Hypothalamus (tissue), 51 donors: Measurements from ENCODE around the gene MRPL43.
A peak's percentile ranks its signal among the peaks of the same experiment; 100 is the strongest.
"Not testable (repeated sequence)": the region's sequence is repeated elsewhere in the genome, so short reads cannot be mapped to it uniquely, and the experiment has no call there.

Experiments used
- DNase-seq, 51 donors: peaks; one replicate each; lab custom pipeline; 2025; lab: John Stamatoyannopoulos, UW

Gene MRPL43

DNA sequence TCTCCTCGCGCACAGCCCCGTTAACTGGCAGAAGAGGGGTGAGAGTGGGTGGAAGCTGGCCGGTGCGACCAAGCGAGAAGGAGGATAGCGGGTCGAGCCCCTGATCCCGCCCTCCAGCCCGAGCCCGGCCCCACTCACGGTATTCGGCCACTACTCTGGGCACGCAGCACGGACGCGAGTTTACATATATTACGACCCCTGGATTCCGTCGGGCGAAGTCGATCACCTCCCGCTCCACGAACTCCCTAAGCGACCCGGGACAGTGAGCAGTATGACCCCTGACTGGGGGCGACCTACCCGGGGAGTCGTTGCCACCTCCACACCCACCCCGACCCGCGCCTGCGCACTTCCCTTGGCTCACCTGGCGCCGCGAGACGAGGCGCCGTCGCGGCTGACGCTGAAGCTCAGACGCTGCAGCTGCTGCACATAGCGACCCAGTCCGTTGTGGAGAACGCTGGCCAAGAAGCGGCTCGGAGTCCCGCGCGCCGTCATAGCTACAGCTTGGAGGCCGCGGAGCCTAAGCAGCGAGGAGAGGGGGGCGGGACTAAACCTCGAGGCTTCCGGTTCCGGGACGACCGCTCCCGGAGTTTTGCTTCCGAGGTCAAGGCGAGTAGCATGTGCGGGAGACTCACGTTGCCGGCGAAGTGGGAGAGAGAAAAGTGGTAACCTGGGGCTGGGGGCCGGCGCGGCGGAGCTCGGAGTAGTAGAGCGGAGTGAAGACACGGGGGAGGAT lies at the start of gene MRPL43, which contains the start of gene TWNK:
Gene MRPL43 (minus strand): TSS at position 546 of the 733 bp plus-strand sequence. CDS start 54 bp downstream, at position 492.
Gene TWNK (plus strand): TSS at position 592 of the 733 bp plus-strand sequence. CDS start 668 bp downstream, outside the sequence.
- DNase-seq = peak; percentile 40 to 91 (median 80)

DNA sequence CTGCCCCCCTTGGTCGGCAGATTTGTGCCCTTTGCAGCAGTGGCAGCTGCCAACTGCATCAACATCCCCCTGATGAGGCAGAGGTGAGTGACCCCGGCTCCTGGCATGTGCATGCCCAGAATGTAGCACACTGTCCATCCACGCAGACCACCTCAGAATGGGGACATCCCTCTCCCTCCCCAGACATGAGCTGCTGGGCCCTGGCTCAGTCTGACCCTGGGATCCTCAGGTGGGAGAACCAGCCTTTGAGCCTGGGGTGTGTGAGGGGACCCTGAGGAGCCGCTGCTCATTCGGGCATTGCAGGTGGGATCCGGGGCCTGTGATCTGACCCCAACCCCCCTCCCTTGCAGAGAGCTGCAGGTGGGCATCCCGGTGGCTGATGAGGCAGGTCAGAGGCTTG lies 49.4 kb upstream of the MRPL43 start:
- DNase-seq = no peak

DNA sequence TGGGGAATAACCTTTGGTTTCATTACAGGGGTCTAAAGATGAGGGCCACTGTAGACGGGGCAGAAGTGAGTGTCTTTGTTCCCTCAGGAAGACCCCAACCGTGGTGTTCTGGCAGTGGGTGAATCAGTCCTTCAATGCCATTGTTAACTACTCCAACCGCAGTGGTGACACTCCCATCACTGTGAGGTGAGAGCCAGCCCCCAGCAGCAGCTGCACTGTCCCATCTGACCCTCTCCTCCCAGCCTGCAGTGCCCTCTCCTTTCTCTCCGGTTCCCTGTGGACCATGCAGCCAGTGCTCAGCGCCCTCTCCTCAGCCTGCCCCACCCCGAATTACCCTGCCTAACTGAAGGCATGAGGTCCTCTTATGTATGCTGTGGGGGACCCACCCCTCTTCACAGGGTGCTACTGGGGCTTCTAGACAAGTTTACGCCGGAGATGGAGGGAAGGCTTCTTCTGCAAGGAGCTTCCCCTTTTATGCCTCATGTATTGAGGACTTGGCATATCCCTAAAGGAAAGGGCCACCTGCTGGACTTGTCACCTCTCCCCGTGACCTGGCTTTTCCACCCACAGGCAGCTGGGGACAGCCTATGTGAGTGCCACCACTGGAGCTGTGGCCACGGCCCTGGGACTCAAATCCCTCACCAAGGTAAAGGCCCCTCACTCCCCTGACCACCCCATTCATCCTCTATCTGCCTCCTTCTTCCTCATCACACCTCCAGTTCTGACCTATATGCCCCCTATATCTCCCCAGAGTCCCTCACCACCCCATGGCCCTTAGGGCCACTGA lies 48.8 kb upstream of the MRPL43 start:
- DNase-seq = no peak

DNA sequence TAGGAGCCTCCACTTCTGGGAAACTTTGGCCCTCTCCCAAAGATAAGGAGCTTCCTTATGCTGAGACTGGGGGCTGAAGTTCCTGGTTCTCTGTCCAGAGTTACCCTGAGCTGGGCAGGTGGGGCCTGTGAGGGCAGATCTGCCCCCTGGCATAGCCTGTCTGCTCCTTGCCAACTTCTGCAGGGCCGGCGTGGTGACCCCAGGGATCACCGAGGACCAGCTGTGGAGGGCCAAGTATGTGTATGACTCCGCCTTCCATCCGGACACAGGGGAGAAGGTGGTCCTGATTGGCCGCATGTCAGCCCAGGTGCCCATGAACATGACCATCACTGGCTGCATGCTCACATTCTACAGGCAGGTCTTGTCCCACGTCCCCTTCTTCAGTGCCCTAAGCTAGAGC lies 48.0 kb upstream of the MRPL43 start:
- no peak for DNase-seq

DNA sequence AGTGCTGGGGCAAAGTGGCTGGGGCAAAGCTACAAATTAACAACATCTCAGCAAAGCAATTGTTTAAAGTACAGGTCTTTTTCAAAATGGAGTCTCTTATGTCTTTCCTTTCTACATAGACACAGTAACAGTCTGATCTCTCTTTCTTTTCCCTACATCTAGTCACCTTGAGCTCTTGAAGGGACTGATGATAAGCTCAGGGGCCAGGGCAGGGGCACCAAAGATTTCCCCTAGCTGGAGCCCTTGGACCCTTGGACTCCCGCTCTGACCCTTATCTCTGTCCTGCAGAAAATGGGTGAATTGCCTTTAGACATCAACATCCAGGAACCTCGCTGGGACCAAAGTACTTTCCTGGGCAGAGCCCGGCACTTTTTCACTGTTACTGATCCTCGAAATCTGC lies 47.1 kb upstream of the MRPL43 start:
- not testable (repeated sequence) for DNase-seq

DNA sequence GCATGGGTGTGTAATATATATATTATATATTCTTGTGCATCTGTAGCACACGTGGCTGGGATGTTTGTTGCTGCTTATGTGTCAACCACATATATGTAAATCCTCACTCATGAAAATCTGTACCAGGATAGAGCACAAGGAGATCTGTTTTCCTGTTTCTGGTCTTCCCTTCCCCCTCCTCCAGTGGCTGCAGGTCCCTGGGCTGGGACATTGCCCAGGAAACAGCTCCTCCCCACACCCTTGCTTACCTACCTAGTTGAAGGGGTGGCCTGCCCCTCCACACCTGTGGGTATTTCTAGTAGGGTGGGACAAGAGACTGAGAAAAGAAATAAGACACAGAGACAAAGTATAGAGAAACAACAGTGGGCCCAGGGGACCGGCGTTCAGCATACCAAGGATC lies 46.0 kb upstream of the MRPL43 start:
- DNase-seq = no peak

DNA sequence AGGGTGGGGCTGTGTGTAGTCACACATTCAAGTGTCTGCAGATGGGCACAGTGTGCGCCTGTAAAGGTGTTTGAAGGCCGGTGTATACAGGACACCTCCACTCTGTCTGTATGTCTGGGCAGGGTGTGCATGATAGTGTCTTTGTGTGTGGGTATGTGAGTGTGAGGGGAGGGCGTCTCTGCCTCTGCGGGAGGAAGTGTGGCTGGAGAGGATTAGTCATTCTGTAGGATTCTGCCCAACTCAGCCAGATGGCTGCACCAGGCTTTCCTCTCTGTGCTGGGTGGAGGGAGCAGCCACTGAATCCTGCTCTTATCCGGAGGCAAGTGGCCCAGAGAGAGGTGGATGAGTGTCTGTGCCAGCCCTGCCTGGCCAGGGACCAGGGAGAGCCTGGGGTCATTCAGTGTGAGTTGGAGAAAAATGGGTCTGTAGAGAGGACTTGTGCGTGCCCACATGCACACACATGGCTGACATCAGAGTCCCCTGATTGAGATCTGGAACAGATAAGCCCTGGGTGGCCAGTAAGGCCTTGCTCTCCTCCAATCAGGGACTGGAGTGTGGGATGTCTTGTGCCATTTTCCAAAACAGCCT lies 45.4 kb upstream of the MRPL43 start:
- DNase-seq = peak in 36 of 51 donors; percentile 40 to 87 (median 64)

DNA sequence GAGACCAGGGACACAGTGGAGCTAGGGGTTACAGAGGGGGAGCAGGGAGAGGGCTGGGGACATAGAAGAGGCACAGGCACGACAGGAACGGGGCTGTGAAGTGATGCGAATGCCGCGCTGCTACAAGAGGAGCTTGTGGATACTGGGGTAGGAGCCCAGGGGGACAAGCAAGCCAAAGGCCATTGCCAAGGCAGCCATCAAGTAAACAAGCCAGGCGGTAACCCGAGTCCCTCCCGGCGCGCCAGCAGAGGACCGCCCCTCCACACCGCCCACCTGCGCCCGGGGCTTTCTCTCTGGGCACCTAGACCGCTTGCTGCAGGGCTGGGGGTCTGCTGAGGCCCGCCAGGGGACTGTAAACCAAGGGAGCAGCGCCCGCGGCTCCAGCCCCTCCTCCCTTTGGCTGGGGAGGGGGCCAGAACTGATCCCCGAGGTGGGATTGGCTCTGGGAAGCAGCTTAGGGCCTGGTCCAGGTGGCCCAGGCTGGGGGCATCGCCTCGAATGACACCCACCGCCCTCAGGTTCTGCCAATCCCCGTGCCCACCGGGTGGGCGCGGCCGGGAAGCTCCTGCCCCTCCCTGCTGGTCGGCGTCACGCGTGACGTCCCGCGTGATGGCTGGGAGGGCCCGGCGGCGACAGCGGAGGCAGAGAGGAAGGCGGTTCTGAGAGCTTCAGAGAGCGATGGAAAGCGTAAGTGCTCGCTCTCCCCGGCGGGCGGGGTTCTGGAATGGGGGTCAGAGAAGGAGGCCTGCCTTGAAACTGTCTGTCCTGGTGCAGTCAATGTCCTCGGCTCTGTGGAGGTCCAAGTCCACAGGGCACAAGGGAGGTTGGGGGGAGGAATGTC lies 44.7 kb upstream of the MRPL43 start:
- peak; percentile 18 to 91 (median 77) for DNase-seq

DNA sequence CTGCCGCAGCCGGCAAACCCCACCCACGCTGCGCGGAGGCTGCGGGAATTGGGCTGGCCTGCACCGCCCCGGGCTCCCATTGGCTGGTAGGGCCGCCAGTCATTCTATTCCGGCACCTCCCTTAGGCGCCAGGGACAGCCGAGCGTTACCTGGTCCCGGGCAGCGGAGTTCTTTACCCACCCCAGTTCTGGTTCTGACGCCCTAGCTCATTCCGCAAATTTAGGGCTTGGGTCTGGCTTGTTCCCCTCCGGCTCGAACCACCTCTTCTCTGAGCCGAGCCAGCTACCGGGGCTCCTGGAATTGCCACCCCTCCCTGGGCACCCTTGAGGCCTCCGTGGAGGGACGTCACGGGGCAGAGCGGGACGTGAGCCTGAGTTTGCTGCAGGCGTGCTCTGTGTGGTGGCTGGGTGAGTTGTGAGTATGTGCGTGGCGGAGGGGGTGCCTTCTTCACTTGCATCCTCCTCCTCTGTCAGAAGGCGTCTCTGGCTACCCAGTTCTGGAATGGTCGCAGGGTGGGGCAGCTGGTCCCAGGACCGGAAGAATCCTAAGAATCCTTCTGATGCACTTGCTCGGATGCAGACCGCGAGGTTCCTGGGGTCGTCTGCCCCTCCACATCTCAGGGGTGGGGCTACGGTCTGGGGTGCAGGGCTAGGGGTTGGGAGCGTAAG lies 44.0 kb upstream of the MRPL43 start, which contains the start of the genes PDZD7 and SFXN3:
Gene PDZD7 (minus strand): TSS at position 2 of the 668 bp plus-strand sequence. CDS start 910 bp downstream, outside the sequence.
Gene SFXN3 (plus strand): TSS at position 107 of the 668 bp plus-strand sequence. CDS start 3,461 bp downstream, outside the sequence.
- peak; percentile 52 to 98 (median 91) for DNase-seq

DNA sequence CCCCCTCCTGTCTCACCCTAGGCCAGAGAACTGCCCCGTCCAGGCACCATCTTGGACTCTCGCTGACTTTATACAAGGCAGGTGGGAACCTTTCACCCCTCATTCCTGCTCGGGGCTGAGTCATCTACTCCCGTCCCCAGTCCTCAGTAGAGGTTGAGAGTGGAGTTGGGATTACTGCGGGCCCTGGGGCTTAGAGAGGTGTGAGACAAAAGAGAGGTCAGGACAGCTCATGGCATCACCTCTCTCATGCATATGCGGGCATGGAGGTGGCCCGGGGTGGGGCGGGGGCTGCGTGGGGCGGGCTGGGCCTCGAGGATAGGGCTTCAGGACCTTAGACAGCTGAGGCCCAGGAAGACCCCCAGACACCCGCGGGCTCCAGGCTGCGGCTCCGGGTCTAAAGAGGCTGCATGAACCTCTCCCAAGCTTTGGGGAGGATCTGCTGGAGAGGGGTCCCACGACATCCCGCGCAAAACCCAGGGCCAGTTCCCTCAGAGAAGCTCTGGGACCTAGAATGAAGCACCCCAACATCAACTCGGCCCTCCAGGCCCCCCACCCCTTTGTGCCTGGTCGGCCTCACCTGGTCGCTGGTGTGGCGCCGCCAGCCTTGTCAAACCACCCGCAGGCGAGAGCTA lies 43.3 kb upstream of the MRPL43 start:
- DNase-seq = no peak

DNA sequence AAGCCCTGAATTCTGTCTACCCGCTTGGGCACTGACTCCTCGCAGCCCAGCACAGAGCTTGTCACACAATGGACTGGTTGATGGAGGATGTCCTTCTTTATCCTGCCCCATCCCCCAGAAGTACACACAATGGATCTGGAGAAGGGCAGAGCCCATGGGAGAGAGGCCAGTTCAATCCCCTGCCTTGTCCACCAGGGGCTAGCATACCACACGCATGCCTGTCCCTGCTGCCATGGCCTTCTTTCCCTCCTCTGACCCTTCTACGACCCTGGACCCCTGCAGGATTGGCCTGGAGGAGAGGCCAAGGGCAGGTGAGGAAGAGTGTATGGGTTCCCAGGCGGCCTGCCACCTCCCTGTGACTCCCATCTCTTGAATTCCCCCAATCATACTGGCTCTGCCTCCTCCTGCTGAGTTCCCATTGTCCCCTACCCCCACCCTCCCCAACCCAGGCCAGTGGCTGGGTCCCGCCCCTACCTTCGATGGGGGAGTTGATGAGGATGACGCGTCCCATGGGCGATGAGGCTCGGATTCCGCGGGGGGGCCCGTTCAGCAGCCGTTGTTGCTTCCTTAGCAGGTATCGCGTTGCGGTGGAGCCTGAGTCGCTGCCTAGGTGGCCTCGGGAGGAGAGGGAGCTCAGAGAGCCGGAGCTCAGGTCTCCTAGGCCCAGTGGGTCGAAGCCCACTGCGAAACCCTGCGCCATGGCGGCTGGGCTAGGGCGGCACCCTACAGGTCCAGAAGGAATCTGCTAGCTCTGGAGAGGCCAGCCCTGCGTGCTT lies 42.4 kb upstream of the MRPL43 start:
- no peak for DNase-seq

DNA sequence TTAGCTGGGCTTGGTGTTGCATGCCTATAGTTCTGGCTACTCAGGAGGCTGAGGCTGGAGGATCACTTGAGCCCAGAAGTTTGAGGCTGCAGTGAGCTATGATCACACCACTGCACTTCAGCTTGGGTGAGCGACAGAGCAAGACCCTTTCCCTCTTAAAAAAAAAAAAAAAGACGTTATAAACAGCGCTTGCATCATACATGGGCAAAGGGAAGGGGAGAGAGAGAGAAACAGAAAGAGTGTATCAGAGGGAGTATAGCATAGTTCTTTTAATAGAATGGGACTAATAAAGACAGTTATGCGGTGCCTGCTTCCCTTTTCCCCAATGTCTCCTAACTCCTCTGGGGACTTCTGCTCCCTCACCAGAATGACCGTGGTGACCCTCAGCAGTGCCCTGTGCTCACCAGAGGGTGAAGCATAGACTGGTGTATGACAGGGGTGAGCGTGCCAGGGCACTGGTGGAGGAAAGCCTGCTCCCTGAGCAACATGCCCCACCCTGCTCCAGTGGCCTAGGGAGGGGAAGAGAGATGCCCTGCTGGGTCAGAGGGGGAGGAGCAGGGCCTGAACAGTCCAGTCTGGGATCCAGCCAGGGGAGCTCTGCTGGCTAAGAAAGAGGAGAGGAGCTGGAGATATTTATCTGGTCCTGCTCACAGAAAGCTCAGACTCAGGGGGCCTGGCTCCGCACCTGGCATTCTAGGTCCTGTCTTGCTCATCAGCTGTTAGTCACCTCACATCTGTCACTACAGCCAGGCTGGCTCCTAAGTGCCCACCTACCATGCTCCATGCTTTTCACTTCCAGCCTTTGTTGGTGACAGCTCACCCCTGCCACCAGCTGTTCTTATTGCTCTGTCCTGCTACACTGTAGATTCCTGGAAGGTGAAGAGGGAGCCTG lies 41.4 kb upstream of the MRPL43 start:
- no peak for DNase-seq

DNA sequence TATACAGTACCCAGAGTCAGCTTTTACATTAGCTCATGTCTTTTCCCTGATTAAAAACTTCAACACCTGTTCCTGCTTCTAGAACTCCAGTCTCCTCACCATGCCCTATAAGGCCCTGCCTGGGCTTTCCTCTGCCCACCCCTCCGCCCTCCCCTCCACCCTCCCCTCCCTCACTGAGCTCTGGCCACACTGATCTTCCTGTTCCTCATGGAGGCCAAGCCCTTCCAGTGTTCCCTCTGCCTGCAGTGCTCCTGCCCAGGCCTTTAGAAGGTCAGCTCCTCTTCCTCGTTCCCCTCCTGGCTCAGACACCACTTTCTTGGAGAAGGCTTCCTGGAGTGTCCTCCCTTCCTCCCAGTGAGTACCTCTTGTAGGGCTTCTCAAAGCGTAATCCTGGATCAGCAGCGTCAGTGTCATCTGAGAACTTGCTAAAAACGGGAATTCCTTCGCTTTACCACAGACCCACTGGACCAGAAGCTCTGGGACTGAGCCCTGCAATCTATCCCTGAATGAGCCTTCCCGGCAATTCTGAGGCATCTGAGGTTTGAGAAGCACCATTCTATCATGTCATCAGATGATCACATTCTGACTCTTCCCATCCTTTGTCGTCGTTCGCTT lies 39.9 kb upstream of the MRPL43 start:
- DNase-seq = no peak

DNA sequence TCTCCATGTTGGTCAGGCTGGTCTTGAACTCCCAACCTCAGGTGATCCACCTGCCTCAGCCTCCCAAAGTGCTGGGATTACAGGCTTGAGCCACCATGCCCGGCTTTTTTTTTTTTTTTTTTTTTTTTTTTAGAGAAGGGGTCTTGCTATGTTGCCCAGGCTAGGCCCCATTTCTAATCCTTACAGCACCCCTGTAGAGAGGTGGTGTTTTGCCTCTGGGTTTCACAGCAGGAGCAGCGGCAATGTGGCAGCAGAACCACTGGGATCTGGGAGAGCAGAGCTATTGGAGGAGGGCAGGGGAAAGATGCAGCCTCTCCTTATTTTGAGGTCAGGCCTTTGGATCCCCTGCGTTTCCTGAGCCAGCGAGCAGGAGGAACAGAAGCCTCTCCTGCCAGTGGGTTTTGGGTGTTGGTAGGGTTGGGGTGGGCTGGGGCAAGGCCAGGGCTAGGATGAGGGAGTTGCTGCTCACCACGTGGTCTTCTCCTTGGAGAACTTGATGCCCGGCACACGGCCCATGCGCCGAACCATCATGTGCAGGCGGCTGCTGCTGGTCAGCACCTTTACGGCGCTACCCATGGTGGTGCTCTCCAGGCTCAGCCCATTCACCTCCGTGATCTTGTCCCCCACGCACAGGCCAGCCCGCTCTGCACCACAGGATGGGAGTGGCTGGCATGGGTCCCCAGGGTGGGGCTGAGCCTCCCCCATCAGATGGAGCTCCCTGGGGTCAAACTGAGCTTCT lies 35.8 kb upstream of the MRPL43 start:
- DNase-seq = no peak

DNA sequence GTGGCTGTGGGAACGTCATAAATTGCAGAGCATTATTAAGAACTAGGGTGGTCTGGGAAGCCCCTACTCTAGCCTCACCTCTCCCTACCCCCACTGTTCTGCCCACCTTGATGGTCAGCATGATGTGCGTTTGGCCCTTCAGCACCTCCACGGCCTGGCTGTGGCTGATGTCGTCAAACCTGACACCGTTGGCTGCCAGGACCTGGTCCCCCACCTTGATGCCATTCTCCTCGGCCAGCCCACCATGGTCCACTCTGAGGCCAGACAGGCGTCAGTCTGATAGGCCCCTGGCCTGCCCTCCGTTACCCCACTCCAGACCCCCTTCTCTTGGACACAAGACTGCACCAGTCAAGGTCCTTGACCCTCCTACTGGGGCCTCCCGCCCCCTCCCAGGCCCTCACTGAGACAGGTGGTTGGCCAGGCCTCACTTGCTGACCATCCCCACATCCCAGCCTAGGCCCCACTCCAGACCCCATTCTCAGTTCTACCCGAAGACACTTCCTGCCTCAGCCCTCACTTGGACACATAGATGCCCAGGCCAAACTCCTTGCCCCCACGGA lies 34.5 kb upstream of the MRPL43 start:
- DNase-seq = no peak

DNA sequence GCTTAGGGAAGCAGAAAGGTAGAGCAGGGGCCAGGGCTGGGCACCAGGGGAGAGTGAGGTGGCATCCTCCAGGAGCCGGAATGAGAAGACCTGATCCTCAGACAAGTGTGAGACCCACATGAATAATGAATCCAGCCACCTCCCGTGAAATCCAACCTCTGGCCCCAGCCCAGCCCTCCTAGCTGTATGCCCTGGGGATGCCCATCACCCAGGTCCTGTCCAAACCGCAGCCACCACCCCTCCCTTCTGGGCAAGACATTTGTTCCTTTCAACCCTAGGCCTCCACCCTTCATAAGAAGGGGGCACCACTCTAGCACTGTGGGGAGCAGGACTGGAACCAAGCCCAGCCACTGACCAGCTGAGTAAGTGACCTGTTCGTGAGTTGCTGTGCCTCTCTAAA lies 33.9 kb upstream of the MRPL43 start:
- no peak for DNase-seq
